Measurements from ENCODE around the gene BET1L.

DNA sequence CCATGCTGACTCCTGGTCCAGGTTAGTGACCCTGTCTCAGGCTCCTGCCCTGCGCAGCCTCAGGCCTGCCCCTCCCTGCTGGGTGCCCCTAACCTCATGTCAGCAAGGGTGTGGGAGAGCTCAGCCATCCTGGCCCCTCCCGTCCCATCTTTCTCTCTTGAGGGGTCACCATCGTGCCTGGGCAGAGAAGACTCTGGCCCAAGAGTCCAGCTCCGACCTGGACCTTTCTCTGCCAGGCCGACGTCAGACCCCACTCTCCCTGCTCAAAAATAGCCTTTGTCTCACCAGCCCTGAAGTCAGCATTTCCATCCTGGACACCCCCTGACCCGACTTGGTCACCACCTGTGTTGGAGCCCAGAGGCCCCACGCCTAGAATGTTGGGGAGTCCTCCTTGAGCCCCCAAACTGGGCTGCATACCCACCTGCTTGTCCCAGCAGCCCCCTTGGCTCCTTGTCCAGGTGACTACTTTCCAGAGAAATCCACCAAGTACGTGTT, 9.4 kb downstream of the BET1L start:
- TF ChIP-seq, protein P1, sequence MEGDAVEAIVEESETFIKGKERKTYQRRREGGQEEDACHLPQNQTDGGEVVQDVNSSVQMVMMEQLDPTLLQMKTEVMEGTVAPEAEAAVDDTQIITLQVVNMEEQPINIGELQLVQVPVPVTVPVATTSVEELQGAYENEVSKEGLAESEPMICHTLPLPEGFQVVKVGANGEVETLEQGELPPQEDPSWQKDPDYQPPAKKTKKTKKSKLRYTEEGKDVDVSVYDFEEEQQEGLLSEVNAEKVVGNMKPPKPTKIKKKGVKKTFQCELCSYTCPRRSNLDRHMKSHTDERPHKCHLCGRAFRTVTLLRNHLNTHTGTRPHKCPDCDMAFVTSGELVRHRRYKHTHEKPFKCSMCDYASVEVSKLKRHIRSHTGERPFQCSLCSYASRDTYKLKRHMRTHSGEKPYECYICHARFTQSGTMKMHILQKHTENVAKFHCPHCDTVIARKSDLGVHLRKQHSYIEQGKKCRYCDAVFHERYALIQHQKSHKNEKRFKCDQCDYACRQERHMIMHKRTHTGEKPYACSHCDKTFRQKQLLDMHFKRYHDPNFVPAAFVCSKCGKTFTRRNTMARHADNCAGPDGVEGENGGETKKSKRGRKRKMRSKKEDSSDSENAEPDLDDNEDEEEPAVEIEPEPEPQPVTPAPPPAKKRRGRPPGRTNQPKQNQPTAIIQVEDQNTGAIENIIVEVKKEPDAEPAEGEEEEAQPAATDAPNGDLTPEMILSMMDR (IDR thresholded peaks at IDR 0.05) = no peak
- TF ChIP-seq EZH2 (IDR thresholded peaks at IDR 0.05) = no peak
- TF ChIP-seq EZH2phosphoT487 (IDR thresholded peaks at IDR 0.05) = no peak

All from neural progenitor cell (in vitro differentiated cells).